Glutamatergic neuron (in vitro differentiated cells): ENCODE results near the gene GRIA3. TPM values are rescaled to one million over a fixed set of nuclear protein-coding genes. Genes with fewer than 3 reads are reported as not detected.

Experiments
- DNase-seq: peaks from one replicate; pipeline ENCODE4 v3.0.0; 2022
- H3K27ac Mint-ChIP-seq: one replicate; pipeline ENCODE4 v1.8.0; 2020; ENCODE audit warnings: mild to moderate bottlenecking, mixed read lengths, inconsistent platforms; ENCODE audit not compliant: unreplicated experiment
- H3K27me3 Mint-ChIP-seq: one replicate; pipeline ENCODE4 v1.8.0; 2020; ENCODE audit warnings: mild to moderate bottlenecking, moderate library complexity, mixed read lengths, inconsistent platforms; ENCODE audit not compliant: unreplicated experiment
- H3K36me3 Mint-ChIP-seq: one replicate; pipeline ENCODE4 v1.8.0; 2020; ENCODE audit warnings: mild to moderate bottlenecking, mixed read lengths, inconsistent platforms; ENCODE audit not compliant: unreplicated experiment
- H3K4me1 Mint-ChIP-seq: one replicate; pipeline ENCODE4 v1.8.0; 2020; ENCODE audit warnings: mild to moderate bottlenecking, low read depth, mixed read lengths, inconsistent platforms; ENCODE audit not compliant: unreplicated experiment
- H3K4me3 Mint-ChIP-seq: one replicate; pipeline ENCODE4 v1.8.0; 2020; ENCODE audit warnings: mild to moderate bottlenecking, mixed read lengths, inconsistent platforms; ENCODE audit not compliant: unreplicated experiment
- H3K9me3 Mint-ChIP-seq: one replicate; pipeline ENCODE4 v1.8.0; 2020; ENCODE audit warnings: mild to moderate bottlenecking, moderate library complexity, mixed read lengths, inconsistent platforms; ENCODE audit not compliant: unreplicated experiment
- total RNA-seq: library from RNA; stranded (reverse); fragmentation: NEBNext Ultra II Directional; extraction: Animal tissue kit (Norgen Biotek cat#: 25700); gene quantifications from one replicate; pipeline ENCODE4 v1.2.1, GENCODE V29; 2021; ENCODE audit not compliant: unreplicated experiment
- TF ChIP-seq, protein P1 (sequence below): fragments of 200-600 bp; sonication (generic); IDR thresholded peaks from one replicate; pipeline ENCODE4 v1.5.0; 2021; ENCODE audit not compliant: partially characterized antibody, unreplicated experiment

The GRIA3 gene
- total RNA-seq, 1 donor from 2014 or later = 9.7 TPM

DNA sequence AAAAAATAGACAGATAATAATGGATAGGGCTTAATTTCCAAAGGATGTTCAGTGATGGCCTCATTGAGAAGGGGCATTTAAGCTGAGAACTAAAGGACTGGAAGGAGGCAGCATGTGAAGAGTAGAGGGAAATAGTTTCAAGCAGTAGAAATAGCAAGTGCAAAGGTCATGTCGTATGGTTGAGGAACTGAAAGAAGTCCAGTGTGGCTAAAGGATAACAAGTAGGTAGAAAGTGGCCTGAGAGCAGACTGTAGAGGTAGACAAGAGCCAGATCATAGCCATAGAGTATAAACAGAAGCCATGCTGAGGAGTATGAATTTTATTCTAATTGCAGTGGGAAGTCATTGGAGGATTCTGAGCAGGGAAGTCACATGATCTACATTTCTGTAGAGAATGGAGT lies 72.3 kb downstream of the GRIA3 start:
- TF ChIP-seq, protein P1, sequence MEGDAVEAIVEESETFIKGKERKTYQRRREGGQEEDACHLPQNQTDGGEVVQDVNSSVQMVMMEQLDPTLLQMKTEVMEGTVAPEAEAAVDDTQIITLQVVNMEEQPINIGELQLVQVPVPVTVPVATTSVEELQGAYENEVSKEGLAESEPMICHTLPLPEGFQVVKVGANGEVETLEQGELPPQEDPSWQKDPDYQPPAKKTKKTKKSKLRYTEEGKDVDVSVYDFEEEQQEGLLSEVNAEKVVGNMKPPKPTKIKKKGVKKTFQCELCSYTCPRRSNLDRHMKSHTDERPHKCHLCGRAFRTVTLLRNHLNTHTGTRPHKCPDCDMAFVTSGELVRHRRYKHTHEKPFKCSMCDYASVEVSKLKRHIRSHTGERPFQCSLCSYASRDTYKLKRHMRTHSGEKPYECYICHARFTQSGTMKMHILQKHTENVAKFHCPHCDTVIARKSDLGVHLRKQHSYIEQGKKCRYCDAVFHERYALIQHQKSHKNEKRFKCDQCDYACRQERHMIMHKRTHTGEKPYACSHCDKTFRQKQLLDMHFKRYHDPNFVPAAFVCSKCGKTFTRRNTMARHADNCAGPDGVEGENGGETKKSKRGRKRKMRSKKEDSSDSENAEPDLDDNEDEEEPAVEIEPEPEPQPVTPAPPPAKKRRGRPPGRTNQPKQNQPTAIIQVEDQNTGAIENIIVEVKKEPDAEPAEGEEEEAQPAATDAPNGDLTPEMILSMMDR = no peak
- Mint-ChIP-seq H3K4me1 (peaks cover 6% of the 10 kb centered on the region), H3K27ac (no peak overlapping the region), H3K36me3 (no peaks in the 10 kb centered on the region), H3K9me3 (no peaks in the 10 kb centered on the region), H3K27me3 (no peaks in the 10 kb centered on the region), H3K4me3 (no peak overlapping the region)
- no peak for DNase-seq

DNA sequence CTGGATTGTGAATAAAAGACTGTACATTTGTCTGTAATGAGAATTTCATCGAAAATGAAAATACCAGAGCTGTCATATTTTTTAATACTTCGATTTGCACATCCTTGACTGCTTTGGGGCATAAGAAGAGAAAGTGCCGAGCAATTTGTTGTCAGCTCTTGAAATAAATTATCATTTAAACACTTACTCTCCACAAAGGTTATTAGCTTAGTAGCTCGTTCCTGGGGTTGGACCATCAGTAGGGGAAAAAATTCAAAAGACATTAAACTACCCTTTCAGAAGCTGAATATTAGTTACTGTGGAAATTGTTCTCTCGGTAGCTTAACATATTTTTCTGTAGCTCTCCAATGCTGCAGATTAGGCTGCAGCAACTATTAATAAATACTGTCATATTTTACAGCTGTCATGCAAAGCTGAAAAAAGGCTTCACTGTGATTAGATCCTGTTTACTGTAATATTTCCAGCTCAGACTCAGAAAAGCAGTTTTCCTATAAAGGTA lies 76.9 kb downstream of the GRIA3 start:
- TF ChIP-seq, protein P1 = no peak
- H3K4me1 Mint-ChIP-seq = peaks cover 14% of the 10 kb centered on the region
- no peaks in the 10 kb centered on the region for H3K9me3 Mint-ChIP-seq

DNA sequence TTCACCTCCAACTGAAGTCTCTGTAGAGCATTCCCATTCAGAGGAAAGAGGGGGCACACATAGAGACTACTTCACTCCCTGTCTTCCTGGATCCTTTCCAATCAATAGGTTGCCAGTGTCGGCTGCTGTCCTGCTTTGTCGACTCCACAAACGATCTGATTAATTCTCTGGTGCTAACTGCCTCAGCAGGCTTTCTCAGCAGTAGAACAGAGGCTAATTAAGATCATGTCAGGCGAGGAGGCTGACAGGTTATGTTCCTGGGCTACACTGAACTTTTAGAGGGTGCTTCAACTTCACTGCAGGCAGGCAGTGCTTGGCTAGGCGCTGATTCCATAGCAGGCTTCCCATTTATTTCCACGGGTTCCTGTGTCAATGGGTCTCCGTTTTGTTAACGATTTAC lies 79.2 kb downstream of the GRIA3 start:
- TF ChIP-seq, protein P1 = no peak
- H3K4me1 Mint-ChIP-seq = peaks cover 14% of the 10 kb centered on the region
- no peaks in the 10 kb centered on the region for H3K9me3 Mint-ChIP-seq
- no peak for DNase-seq
- H3K27me3 Mint-ChIP-seq = peaks cover 2% of the 10 kb centered on the region
- no peak overlapping the region for H3K27ac Mint-ChIP-seq
- H3K4me3 Mint-ChIP-seq = peak overlapping the region; percentile 34
- H3K36me3 Mint-ChIP-seq = no peaks in the 10 kb centered on the region

More for the DNA sequence above, 76.9 kb downstream of the GRIA3 start:
- DNase-seq = no peak
- H3K27me3 Mint-ChIP-seq = no peaks in the 10 kb centered on the region
- no peak overlapping the region for H3K4me3 Mint-ChIP-seq
- no peaks in the 10 kb centered on the region for H3K36me3 Mint-ChIP-seq
- H3K27ac Mint-ChIP-seq = no peak overlapping the region

DNA sequence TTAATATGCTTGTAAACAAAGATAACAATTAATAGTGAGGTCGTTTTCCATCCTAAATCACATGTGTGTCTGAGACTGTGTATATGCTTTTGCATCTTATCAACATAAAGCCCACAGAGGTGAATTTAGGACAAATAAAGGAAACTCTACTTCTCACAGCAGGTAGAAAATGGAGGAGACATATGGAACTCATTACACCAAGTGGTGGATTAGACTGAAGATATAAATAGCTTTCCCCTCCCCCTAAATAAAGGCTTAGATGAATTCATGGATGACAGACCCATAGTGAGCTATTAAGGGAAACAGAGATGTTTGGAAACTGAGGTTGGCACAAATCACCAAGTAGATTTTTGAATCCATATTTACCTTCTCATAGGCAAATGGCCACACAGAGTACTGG lies 79.7 kb downstream of the GRIA3 start:
- DNase-seq = no peak
- TF ChIP-seq, protein P1 = no peak
- no peaks in the 10 kb centered on the region for H3K9me3 Mint-ChIP-seq
- no peaks in the 10 kb centered on the region for H3K36me3 Mint-ChIP-seq
- H3K4me1 Mint-ChIP-seq = peaks cover 14% of the 10 kb centered on the region
- peaks cover 2% of the 10 kb centered on the region for H3K27me3 Mint-ChIP-seq
- H3K4me3 Mint-ChIP-seq = no peak overlapping the region
- no peak overlapping the region for H3K27ac Mint-ChIP-seq

DNA sequence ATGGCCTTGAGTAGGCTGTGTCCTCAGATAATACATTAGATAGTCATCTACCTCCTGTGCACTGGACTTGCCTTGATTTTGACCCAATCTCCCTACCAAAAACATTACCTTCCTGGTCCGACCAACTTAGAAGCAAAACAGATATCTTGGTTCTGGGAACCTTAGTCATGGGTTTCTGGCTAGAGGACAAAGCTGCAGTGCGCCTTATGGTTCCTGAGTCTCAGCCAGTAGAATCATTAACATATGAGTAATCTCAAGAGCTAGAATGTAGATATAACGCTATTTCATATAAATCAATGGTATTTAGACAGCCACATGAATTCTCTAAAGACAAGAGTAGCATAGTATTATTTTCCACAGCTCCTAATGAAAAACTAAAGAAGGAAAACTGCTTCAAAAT lies 83.1 kb downstream of the GRIA3 start:
- Mint-ChIP-seq H3K4me1 (peaks cover 8% of the 10 kb centered on the region), H3K36me3 (no peaks in the 10 kb centered on the region), H3K4me3 (no peak overlapping the region), H3K9me3 (no peaks in the 10 kb centered on the region), H3K27me3 (peaks cover 2% of the 10 kb centered on the region), H3K27ac (no peak overlapping the region)
- TF ChIP-seq, protein P1 = no peak
- DNase-seq = no peak
